ENCODE measurements around the gene MIB1.
"Not testable (repeated sequence)": the region's sequence is repeated elsewhere in the genome, so short reads cannot be mapped to it uniquely, and the experiment has no call there.

Gene MIB1

GRCh38 chr18:21740538-21741311, at the start of gene MIB1:
TSS of gene MIB1 (plus strand) at chr18:21740792. CDS start at chr18:21741584, 792 bp downstream.
- DNase-seq (ENCODE audit: low read depth) = peak; percentile 97

- no peak for DNase-seq (ENCODE audit: low read depth)
Observed at GRCh38 chr18:21693322-21693721, 47.3 kb upstream of the MIB1 start.

- DNase-seq (ENCODE audit: low read depth) = no peak
Observed at GRCh38 chr18:21700528-21701075, 40.0 kb upstream of the MIB1 start.

GRCh38 chr18:21701621-21702020, 39.0 kb upstream of the MIB1 start:
- DNase-seq (ENCODE audit: low read depth) = no peak

GRCh38 chr18:21702602-21703001, 38.0 kb upstream of the MIB1 start:
- DNase-seq (ENCODE audit: low read depth) = peak; percentile 6

- no peak for DNase-seq (ENCODE audit: low read depth)
Observed at GRCh38 chr18:21703241-21703820, 37.3 kb upstream of the MIB1 start.

GRCh38 chr18:21704603-21705364, 35.8 kb upstream of the MIB1 start, which contains the start of gene ABHD3:
TSS of gene ABHD3 (minus strand) at chr18:21704774. CDS start at chr18:21704665, 109 bp downstream.
- peak; percentile 93 for DNase-seq (ENCODE audit: low read depth)

GRCh38 chr18:21706386-21706865, 34.2 kb upstream of the MIB1 start:
- DNase-seq (ENCODE audit: low read depth) = no peak

- DNase-seq (ENCODE audit: low read depth) = not testable (repeated sequence)
Observed at GRCh38 chr18:21707130-21707529, 33.5 kb upstream of the MIB1 start.

GRCh38 chr18:21714474-21714873, 26.1 kb upstream of the MIB1 start:
- no peak for DNase-seq (ENCODE audit: low read depth)

GRCh38 chr18:21722687-21723086, 17.9 kb upstream of the MIB1 start:
- no peak for DNase-seq (ENCODE audit: low read depth)

- DNase-seq (ENCODE audit: low read depth) = no peak
Observed at GRCh38 chr18:21725201-21725600, 15.4 kb upstream of the MIB1 start.

GRCh38 chr18:21727702-21728101, 12.9 kb upstream of the MIB1 start:
- no peak for DNase-seq (ENCODE audit: low read depth)

- no peak for DNase-seq (ENCODE audit: low read depth)
Observed at GRCh38 chr18:21733011-21733410, 7.6 kb upstream of the MIB1 start.

- peak; percentile 72 for DNase-seq (ENCODE audit: low read depth)
Observed at GRCh38 chr18:21735452-21736015, 5.1 kb upstream of the MIB1 start.

- DNase-seq (ENCODE audit: low read depth) = not testable (repeated sequence)
Observed at GRCh38 chr18:21736926-21737325, 3.7 kb upstream of the MIB1 start.

GRCh38 chr18:21739604-21740537, 721 bp upstream of the MIB1 start:
- no peak for DNase-seq (ENCODE audit: low read depth)

- DNase-seq (ENCODE audit: low read depth) = no peak
Observed at GRCh38 chr18:21741312-21741561, 645 bp downstream of the MIB1 start.

- peak; percentile 42 for DNase-seq (ENCODE audit: low read depth)
Observed at GRCh38 chr18:21741562-21742314, 1.1 kb downstream of the MIB1 start.

GRCh38 chr18:21742315-21742687, 1.7 kb downstream of the MIB1 start:
- peak; percentile 57 for DNase-seq (ENCODE audit: low read depth)
